Melanocyte of skin (primary cell): ENCODE data around the gene CETN1. TPM values are rescaled to one million over a fixed set of nuclear protein-coding genes. Genes with fewer than 3 reads are reported as not detected.

Source experiments
- total RNA-seq, 2 donors: library from RNA; depleted of rRNA; stranded (reverse); fragments of >200 nt; gene quantifications; 2 replicates each; pipeline ENCODE4 v1.2.3, GENCODE V29; 2012

CETN1 gene
- not detected for total RNA-seq

GRCh38 chr18:580154-580553 is at the start of gene CETN1:
Gene CETN1 (plus strand): TSS chr18:580380. CDS start chr18:580409, 29 bp downstream.

Other genes with a start within 250 kb of the CETN1 start
- under 1 TPM; 0.33 to 0.69 TPM for gene COLEC12, start 79.7 kb upstream of the CETN1 start, total RNA-seq
- gene CLUL1, start 16.6 kb downstream of the CETN1 start, total RNA-seq = not detected
- 10 to 100 TPM; 12.7 to 35.0 TPM for gene TYMS, start 77.3 kb downstream of the CETN1 start, total RNA-seq
- gene ENOSF1, start 132.2 kb downstream of the CETN1 start, total RNA-seq = 10 to 100 TPM; 64.6 to 88.8 TPM
- 10 to 100 TPM; 46.1 to 77.6 TPM for gene YES1, start 231.9 kb downstream of the CETN1 start, total RNA-seq